ENCODE data around the gene TBX1.

- no peak for TF ChIP-seq IRF1 (CRISPR knock-in tag; IDR thresholded peaks at IDR 0.05)
- TF ChIP-seq ZNF416 (CRISPR knock-in tag; IDR thresholded peaks at IDR 0.05): no peak
- no peak for TF ChIP-seq NFYB (CRISPR knock-in tag; conservative IDR thresholded peaks at IDR 0.05; ENCODE audit: low read depth)
- no peak for TF ChIP-seq ZNF263 (CRISPR knock-in tag; IDR thresholded peaks at IDR 0.05; ENCODE audit: low read depth)
- no peak for TF ChIP-seq CTCF (IDR thresholded peaks at IDR 0.05)
Measured at GRCh38 chr22:19730198-19730597, 30.4 kb upstream of the TBX1 start.

All from WTC11 (cell line).